ENCODE data around the gene RASA4B. TPM values are rescaled to one million over a fixed set of nuclear protein-coding genes. Genes with fewer than 3 reads are reported as not detected.
"Not testable (repeated sequence)": the region's sequence is repeated elsewhere in the genome, so short reads cannot be mapped to it uniquely, and the experiment has no call there.

Gene RASA4B
- total RNA-seq, 1 donor from 2014 or later, result 10.9 TPM

- DNase-seq (ENCODE audit: low spot score), result not testable (repeated sequence)
Measured at GRCh38 chr7:102511860-102512522, 5.6 kb downstream of the RASA4B start.

GRCh38 chr7:102510575-102510974 lies 7.0 kb downstream of the RASA4B start:
- DNase-seq (ENCODE audit: low spot score), result not testable (repeated sequence)

GRCh38 chr7:102507410-102508088 lies 10.0 kb downstream of the RASA4B start:
- DNase-seq (ENCODE audit: low spot score), result not testable (repeated sequence)

GRCh38 chr7:102505298-102506185 lies 12.0 kb downstream of the RASA4B start:
- peak; percentile 31 for DNase-seq (ENCODE audit: low spot score)

- not testable (repeated sequence) for DNase-seq (ENCODE audit: low spot score)
Measured at GRCh38 chr7:102503141-102503540, 14.4 kb downstream of the RASA4B start.

GRCh38 chr7:102498321-102498720 lies 19.3 kb downstream of the RASA4B start:
- DNase-seq (ENCODE audit: low spot score), result peak; percentile 23

GRCh38 chr7:102497308-102497707 lies 20.3 kb downstream of the RASA4B start:
- DNase-seq (ENCODE audit: low spot score), result peak; percentile 27

GRCh38 chr7:102496861-102497260 lies 20.7 kb downstream of the RASA4B start:
- peak; percentile 39 for DNase-seq (ENCODE audit: low spot score)

GRCh38 chr7:102494473-102495149 lies 23.0 kb downstream of the RASA4B start:
- not testable (repeated sequence) for DNase-seq (ENCODE audit: low spot score)

GRCh38 chr7:102494026-102494425 lies 23.6 kb downstream of the RASA4B start:
- peak; percentile 37 for DNase-seq (ENCODE audit: low spot score)

- peak; percentile 15 for DNase-seq (ENCODE audit: low spot score)
Measured at GRCh38 chr7:102493220-102493935, 24.2 kb downstream of the RASA4B start.

- peak; percentile 45 for DNase-seq (ENCODE audit: low spot score)
Measured at GRCh38 chr7:102490529-102491075, 27.0 kb downstream of the RASA4B start.

- DNase-seq (ENCODE audit: low spot score), result not testable (repeated sequence)
Measured at GRCh38 chr7:102484317-102484716, 33.3 kb downstream of the RASA4B start.

- DNase-seq (ENCODE audit: low spot score), result not testable (repeated sequence)
Measured at GRCh38 chr7:102481962-102482361, 35.6 kb downstream of the RASA4B start.

GRCh38 chr7:102479982-102480637 lies 37.5 kb downstream of the RASA4B start:
- DNase-seq (ENCODE audit: low spot score), result peak; percentile 45

GRCh38 chr7:102479209-102479584 lies 38.4 kb downstream of the RASA4B start:
- not testable (repeated sequence) for DNase-seq (ENCODE audit: low spot score)

GRCh38 chr7:102478314-102479208 lies 39.0 kb downstream of the RASA4B start, which contains the start of gene POLR2J:
POLR2J (minus strand) TSS chr7:102478922; CDS start chr7:102478860, 62 bp downstream.
- peak; percentile 94 for DNase-seq (ENCODE audit: low spot score)

GRCh38 chr7:102474736-102475435 lies 42.7 kb downstream of the RASA4B start:
- not testable (repeated sequence) for DNase-seq (ENCODE audit: low spot score)
